GM12865 (cell line): Measurements from ENCODE around the gene RAB11FIP2.

ENCODE experiments used
- DNase-seq: peaks from one replicate; pipeline ENCODE4 v3.0.0; 2010; ENCODE audit warnings: low read depth
- H3K4me3 ChIP-seq: 2 replicates; pipeline ENCODE4 v1.5.1; 2011; ENCODE audit warnings: mild to moderate bottlenecking, low read depth, low read length, control low read depth
- CTCF ChIP-seq: IDR thresholded peaks from 2 replicates; pipeline ENCODE4 v1.5.1; 2011; ENCODE audit warnings: low read length, control low read depth, low read depth, inconsistent platforms; ENCODE audit not compliant: insufficient read depth; ENCODE audit errors: missing control alignments

RAB11FIP2 gene

GRCh38 chr10:118003126-118003525, 43.6 kb downstream of the RAB11FIP2 start:
- no peak overlapping the region for H3K4me3 ChIP-seq
- TF ChIP-seq CTCF: no peak
- no peak for DNase-seq

GRCh38 chr10:118002581-118002980, 44.2 kb downstream of the RAB11FIP2 start:
- no peak overlapping the region for H3K4me3 ChIP-seq
- no peak for DNase-seq
- no peak for TF ChIP-seq CTCF

GRCh38 chr10:117997673-117998072, 49.1 kb downstream of the RAB11FIP2 start:
- DNase-seq: no peak
- no peak for TF ChIP-seq CTCF
- H3K4me3 ChIP-seq: no peak overlapping the region

GRCh38 chr10:117996709-117997108, 50.0 kb downstream of the RAB11FIP2 start:
- no peak for TF ChIP-seq CTCF
- DNase-seq: no peak
- H3K4me3 ChIP-seq: no peak overlapping the region

GRCh38 chr10:117994771-117995170, 52.0 kb downstream of the RAB11FIP2 start:
- no peak for DNase-seq
- no peak for TF ChIP-seq CTCF
- H3K4me3 ChIP-seq: no peak overlapping the region

GRCh38 chr10:117993166-117993565, 53.6 kb downstream of the RAB11FIP2 start:
- no peak overlapping the region for H3K4me3 ChIP-seq
- TF ChIP-seq CTCF: no peak
- no peak for DNase-seq

- no peak for TF ChIP-seq CTCF
- no peak overlapping the region for H3K4me3 ChIP-seq
- no peak for DNase-seq
Observed at GRCh38 chr10:117991701-117992100, 55.0 kb downstream of the RAB11FIP2 start.
